ENCODE data around the gene CFAP100. TPM values are rescaled to one million over a fixed set of nuclear protein-coding genes. Genes with fewer than 3 reads are reported as not detected.

CFAP100 gene
- not detected for total RNA-seq
- long read RNA-seq, result 0 reads

GRCh38 chr3:126394179-126394976 lies at the start of gene CFAP100:
CFAP100 (plus strand) TSS chr3:126394909; CDS start chr3:126396001, 1,092 bp downstream.
- intact Hi-C loops (cut with micrococcal nuclease), result loop anchor here (10.0 kb wide), 1 partner anchor 260 kb away; no protein-coding TSS in a partner anchor
- DNase-seq, result no peak

GRCh38 chr3:126345231-126345630 lies 49.5 kb upstream of the CFAP100 start:
- DNase-seq, result no peak

More at GRCh38 chr3:126394179-126394976, at the start of gene CFAP100:
- Histone ChIP-seq H3K27me3 (ENCODE audit: low read depth) (peaks cover 40% of the 10 kb centered on the region), H3K9me3 (replicated peaks) (no peaks in the 10 kb centered on the region), H3K4me1 (peaks cover 13% of the 10 kb centered on the region), H3K27ac (replicated peaks) (no peak within 1 kb of the TSS), H3K36me3 (no peaks in the 10 kb centered on the region), H3K4me3 (peak within 1 kb of the TSS; percentile 57)
- TF ChIP-seq CTCF (IDR thresholded peaks at IDR 0.05; ENCODE audit: borderline replicate concordance), result no peak

GRCh38 chr3:126345641-126346460 lies 48.9 kb upstream of the CFAP100 start:
- DNase-seq, result no peak
- Histone ChIP-seq H3K27me3 (ENCODE audit: low read depth) (no peaks in the 10 kb centered on the region), H3K4me3 (no peak overlapping the region), H3K27ac (replicated peaks) (no peak overlapping the region), H3K36me3 (peaks cover 5% of the 10 kb centered on the region), H3K4me1 (peaks cover 76% of the 10 kb centered on the region), H3K9me3 (replicated peaks) (no peaks in the 10 kb centered on the region)
- no peak for TF ChIP-seq CTCF (IDR thresholded peaks at IDR 0.05; ENCODE audit: borderline replicate concordance)
- intact Hi-C loops (cut with micrococcal nuclease), result no loop called here

More at GRCh38 chr3:126345231-126345630, 49.5 kb upstream of the CFAP100 start:
- Histone ChIP-seq H3K4me3 (no peak overlapping the region), H3K4me1 (peaks cover 76% of the 10 kb centered on the region), H3K36me3 (no peaks in the 10 kb centered on the region), H3K9me3 (replicated peaks) (no peaks in the 10 kb centered on the region), H3K27me3 (ENCODE audit: low read depth) (no peaks in the 10 kb centered on the region), H3K27ac (replicated peaks) (no peak overlapping the region)
- TF ChIP-seq CTCF (IDR thresholded peaks at IDR 0.05; ENCODE audit: borderline replicate concordance), result no peak
- intact Hi-C loops (cut with micrococcal nuclease), result no loop called here

GRCh38 chr3:126346466-126346865 lies 48.2 kb upstream of the CFAP100 start:
- Histone ChIP-seq H3K27me3 (ENCODE audit: low read depth) (no peaks in the 10 kb centered on the region), H3K4me1 (peaks cover 81% of the 10 kb centered on the region), H3K27ac (replicated peaks) (peak overlapping the region; percentile 37), H3K9me3 (replicated peaks) (no peaks in the 10 kb centered on the region), H3K4me3 (no peak overlapping the region), H3K36me3 (peaks cover 10% of the 10 kb centered on the region)
- TF ChIP-seq CTCF (IDR thresholded peaks at IDR 0.05; ENCODE audit: borderline replicate concordance), result no peak
- no peak for DNase-seq
- intact Hi-C loops (cut with micrococcal nuclease), result no loop called here

- no peaks in the 10 kb centered on the region for H3K9me3 ChIP-seq (replicated peaks)
- DNase-seq, result no peak
- peaks cover 93% of the 10 kb centered on the region for H3K4me1 ChIP-seq
Measured at GRCh38 chr3:126347543-126348161, 47.1 kb upstream of the CFAP100 start.

More at GRCh38 chr3:126347543-126348161, 47.1 kb upstream of the CFAP100 start:
- TF ChIP-seq CTCF (IDR thresholded peaks at IDR 0.05; ENCODE audit: borderline replicate concordance), result no peak
- intact Hi-C loops (cut with micrococcal nuclease), result no loop called here
- Histone ChIP-seq H3K36me3 (peaks cover 19% of the 10 kb centered on the region), H3K27me3 (ENCODE audit: low read depth) (no peaks in the 10 kb centered on the region), H3K4me3 (no peak overlapping the region), H3K27ac (replicated peaks) (peak overlapping the region; percentile 37)

All from left ventricle myocardium inferior (tissue), 1 donor.